Measurements from ENCODE around the gene PRR30.

The PRR30 gene

GRCh38 chr2:27150639-27151230 is 11.5 kb upstream of the PRR30 start:
- DNase-seq (ENCODE audit: low read depth): no peak
- no peak overlapping the region for H3K4me3 ChIP-seq (ENCODE audit: low read depth, low read length)
- TF ChIP-seq, protein P1, sequence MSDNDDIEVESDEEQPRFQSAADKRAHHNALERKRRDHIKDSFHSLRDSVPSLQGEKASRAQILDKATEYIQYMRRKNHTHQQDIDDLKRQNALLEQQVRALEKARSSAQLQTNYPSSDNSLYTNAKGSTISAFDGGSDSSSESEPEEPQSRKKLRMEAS (IDR thresholded peaks at IDR 0.05; ENCODE audit: low read depth, low read length): no peak
- TF ChIP-seq, protein P2, sequence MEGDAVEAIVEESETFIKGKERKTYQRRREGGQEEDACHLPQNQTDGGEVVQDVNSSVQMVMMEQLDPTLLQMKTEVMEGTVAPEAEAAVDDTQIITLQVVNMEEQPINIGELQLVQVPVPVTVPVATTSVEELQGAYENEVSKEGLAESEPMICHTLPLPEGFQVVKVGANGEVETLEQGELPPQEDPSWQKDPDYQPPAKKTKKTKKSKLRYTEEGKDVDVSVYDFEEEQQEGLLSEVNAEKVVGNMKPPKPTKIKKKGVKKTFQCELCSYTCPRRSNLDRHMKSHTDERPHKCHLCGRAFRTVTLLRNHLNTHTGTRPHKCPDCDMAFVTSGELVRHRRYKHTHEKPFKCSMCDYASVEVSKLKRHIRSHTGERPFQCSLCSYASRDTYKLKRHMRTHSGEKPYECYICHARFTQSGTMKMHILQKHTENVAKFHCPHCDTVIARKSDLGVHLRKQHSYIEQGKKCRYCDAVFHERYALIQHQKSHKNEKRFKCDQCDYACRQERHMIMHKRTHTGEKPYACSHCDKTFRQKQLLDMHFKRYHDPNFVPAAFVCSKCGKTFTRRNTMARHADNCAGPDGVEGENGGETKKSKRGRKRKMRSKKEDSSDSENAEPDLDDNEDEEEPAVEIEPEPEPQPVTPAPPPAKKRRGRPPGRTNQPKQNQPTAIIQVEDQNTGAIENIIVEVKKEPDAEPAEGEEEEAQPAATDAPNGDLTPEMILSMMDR (IDR thresholded peaks at IDR 0.05; ENCODE audit: low read depth, low read length): no peak
- TF ChIP-seq MYC (IDR thresholded peaks at IDR 0.05; ENCODE audit: low read depth, low read length): no peak
- TF ChIP-seq POLR2A (IDR thresholded peaks at IDR 0.05; ENCODE audit: extremely low read depth, insufficient read length): no peak

DNA sequence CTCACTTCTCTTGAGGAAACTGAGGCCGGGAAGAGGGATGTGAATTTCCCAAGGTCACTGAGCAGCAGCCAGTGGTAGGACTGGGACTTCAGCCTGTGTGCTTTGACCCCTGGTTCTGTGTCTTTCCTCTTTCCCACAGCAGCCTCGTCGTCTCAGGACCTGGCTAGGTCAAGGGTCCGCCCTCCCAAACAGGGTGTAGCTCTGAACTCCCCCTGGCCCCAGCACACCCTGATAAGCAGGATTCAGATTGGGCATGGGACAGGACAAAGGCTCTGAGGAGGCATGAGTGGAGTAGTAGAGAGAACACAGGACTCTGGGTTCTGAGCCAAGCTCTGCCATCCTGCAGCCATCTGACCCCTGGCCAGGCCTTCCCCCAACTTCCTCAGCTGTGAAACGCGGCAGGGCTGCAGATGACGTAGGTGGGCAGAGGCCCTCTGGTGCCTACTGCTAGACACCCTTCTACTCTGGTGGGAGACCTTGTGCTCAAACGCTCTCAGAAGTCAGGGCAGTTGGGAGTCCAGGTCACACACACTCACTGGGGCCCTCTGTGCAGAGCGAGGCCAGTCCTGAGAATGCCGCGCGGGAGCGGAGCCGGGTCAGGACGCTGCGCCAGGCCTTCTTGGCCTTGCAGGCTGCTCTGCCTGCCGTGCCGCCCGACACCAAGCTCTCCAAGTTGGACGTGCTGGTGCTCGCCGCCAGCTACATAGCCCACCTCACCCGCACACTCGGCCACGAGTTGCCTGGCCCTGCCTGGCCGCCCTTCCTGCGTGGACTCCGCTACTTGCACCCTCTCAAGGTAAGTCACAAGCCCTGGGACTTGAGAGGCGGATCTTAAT is 10.6 kb upstream of the PRR30 start:
- TF ChIP-seq POLR2A (IDR thresholded peaks at IDR 0.05; ENCODE audit: extremely low read depth, insufficient read length): no peak
- TF ChIP-seq, protein P1 (IDR thresholded peaks at IDR 0.05; ENCODE audit: low read depth, low read length): no peak
- TF ChIP-seq, protein P2 (IDR thresholded peaks at IDR 0.05; ENCODE audit: low read depth, low read length): no peak
- no peak for TF ChIP-seq MYC (IDR thresholded peaks at IDR 0.05; ENCODE audit: low read depth, low read length)
- no peak for DNase-seq (ENCODE audit: low read depth)
- no peak overlapping the region for H3K4me3 ChIP-seq (ENCODE audit: low read depth, low read length)

GRCh38 chr2:27148801-27149439 is 9.7 kb upstream of the PRR30 start, which contains the start of gene TCF23:
Gene TCF23 (plus strand): TSS chr2:27149004. CDS start chr2:27149134, 130 bp downstream.
- TF ChIP-seq, protein P2 (IDR thresholded peaks at IDR 0.05; ENCODE audit: low read depth, low read length): no peak
- DNase-seq (ENCODE audit: low read depth): no peak
- H3K4me3 ChIP-seq (ENCODE audit: low read depth, low read length): no peak within 1 kb of the TSS

GRCh38 chr2:27147935-27148334 is 8.7 kb upstream of the PRR30 start:
- H3K4me3 ChIP-seq (ENCODE audit: low read depth, low read length): no peak overlapping the region
- no peak for DNase-seq (ENCODE audit: low read depth)
- TF ChIP-seq, protein P1 (IDR thresholded peaks at IDR 0.05; ENCODE audit: low read depth, low read length): no peak
- no peak for TF ChIP-seq POLR2A (IDR thresholded peaks at IDR 0.05; ENCODE audit: extremely low read depth, insufficient read length)
- no peak for TF ChIP-seq MYC (IDR thresholded peaks at IDR 0.05; ENCODE audit: low read depth, low read length)
- TF ChIP-seq, protein P2 (IDR thresholded peaks at IDR 0.05; ENCODE audit: low read depth, low read length): no peak

- DNase-seq (ENCODE audit: low read depth): no peak
- TF ChIP-seq, protein P2 (IDR thresholded peaks at IDR 0.05; ENCODE audit: low read depth, low read length): no peak
- TF ChIP-seq MYC (IDR thresholded peaks at IDR 0.05; ENCODE audit: low read depth, low read length): no peak
- TF ChIP-seq, protein P1 (IDR thresholded peaks at IDR 0.05; ENCODE audit: low read depth, low read length): no peak
- TF ChIP-seq POLR2A (IDR thresholded peaks at IDR 0.05; ENCODE audit: extremely low read depth, insufficient read length): no peak
- H3K4me3 ChIP-seq (ENCODE audit: low read depth, low read length): no peak overlapping the region
Observed at GRCh38 chr2:27145682-27146081, 6.5 kb upstream of the PRR30 start.

Measured in NB4 (cell line).